ENCODE measurements around the gene KLHL17.

GRCh38 chr1:1003618-1004419 is 43.4 kb downstream of the KLHL17 start:
- TF ChIP-seq, protein P1, sequence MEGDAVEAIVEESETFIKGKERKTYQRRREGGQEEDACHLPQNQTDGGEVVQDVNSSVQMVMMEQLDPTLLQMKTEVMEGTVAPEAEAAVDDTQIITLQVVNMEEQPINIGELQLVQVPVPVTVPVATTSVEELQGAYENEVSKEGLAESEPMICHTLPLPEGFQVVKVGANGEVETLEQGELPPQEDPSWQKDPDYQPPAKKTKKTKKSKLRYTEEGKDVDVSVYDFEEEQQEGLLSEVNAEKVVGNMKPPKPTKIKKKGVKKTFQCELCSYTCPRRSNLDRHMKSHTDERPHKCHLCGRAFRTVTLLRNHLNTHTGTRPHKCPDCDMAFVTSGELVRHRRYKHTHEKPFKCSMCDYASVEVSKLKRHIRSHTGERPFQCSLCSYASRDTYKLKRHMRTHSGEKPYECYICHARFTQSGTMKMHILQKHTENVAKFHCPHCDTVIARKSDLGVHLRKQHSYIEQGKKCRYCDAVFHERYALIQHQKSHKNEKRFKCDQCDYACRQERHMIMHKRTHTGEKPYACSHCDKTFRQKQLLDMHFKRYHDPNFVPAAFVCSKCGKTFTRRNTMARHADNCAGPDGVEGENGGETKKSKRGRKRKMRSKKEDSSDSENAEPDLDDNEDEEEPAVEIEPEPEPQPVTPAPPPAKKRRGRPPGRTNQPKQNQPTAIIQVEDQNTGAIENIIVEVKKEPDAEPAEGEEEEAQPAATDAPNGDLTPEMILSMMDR (IDR thresholded peaks at IDR 0.05) = no peak
- no peak for TF ChIP-seq POLR2A (IDR thresholded peaks at IDR 0.05)
